Esophagus muscularis mucosa (tissue), 4 donors: ENCODE data around the gene KL.

Experiments used
- EP300 ChIP-seq: sonication (generic); formaldehyde crosslinking; IDR thresholded peaks from one replicate; pipeline ENCODE4 v1.6.1; 2017; ENCODE audit warnings: antibody characterized with exemption
- POLR2A ChIP-seq: fragments of 450-650 bp; IDR thresholded peaks from one replicate; pipeline ENCODE4 v1.6.1; 2017; ENCODE audit warnings: antibody characterized with exemption, moderate library complexity, mild to moderate bottlenecking, low read depth
- POLR2AphosphoS5 ChIP-seq, 2 donors: sonication (generic); formaldehyde crosslinking; IDR thresholded peaks; one replicate each; pipeline ENCODE4 v1.6.1; 2017; ENCODE audit warnings: antibody characterized with exemption in 2 of 2
- TF ChIP-seq, protein P1 (sequence below), 3 experiments: fragments of 200-600 bp in 2 of 3; fragments of 450-650 bp in 1 of 3; sonication (generic) in 2 of 3; IDR thresholded peaks; one replicate each; pipeline ENCODE4 v1.5.1; 2017 to 2019; ENCODE audit warnings: antibody characterized with exemption in 3 of 3, mild to moderate bottlenecking in 2 of 3, moderate library complexity in 1 of 3

DNA sequence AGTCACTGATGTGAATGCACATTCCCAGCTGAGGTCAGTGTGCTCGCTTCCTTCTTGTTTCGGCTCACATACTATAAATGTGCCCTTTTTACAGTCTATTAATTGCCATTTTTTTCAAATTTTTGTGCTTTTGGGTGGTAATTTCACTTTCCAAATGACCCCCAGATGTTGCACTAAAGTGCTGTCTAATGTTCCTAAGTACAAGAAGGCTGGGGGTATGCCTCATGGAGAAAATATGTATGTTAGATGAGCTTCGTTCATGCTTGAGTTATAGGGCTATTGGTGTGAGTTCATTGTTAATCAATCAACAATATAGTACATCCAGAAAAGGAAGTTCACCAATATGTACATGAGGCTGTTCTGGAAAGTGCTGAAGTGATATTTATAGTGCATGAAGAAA lies 84.7 kb downstream of the KL start:
- TF ChIP-seq POLR2AphosphoS5 (IDR thresholded peaks at IDR 0.05) (no peak), POLR2A (no peak), EP300 (no peak)
- TF ChIP-seq, protein P1, sequence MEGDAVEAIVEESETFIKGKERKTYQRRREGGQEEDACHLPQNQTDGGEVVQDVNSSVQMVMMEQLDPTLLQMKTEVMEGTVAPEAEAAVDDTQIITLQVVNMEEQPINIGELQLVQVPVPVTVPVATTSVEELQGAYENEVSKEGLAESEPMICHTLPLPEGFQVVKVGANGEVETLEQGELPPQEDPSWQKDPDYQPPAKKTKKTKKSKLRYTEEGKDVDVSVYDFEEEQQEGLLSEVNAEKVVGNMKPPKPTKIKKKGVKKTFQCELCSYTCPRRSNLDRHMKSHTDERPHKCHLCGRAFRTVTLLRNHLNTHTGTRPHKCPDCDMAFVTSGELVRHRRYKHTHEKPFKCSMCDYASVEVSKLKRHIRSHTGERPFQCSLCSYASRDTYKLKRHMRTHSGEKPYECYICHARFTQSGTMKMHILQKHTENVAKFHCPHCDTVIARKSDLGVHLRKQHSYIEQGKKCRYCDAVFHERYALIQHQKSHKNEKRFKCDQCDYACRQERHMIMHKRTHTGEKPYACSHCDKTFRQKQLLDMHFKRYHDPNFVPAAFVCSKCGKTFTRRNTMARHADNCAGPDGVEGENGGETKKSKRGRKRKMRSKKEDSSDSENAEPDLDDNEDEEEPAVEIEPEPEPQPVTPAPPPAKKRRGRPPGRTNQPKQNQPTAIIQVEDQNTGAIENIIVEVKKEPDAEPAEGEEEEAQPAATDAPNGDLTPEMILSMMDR (IDR thresholded peaks at IDR 0.05), result no peak
